Measurements from ENCODE around the gene TSGA10IP.

Gene TSGA10IP

GRCh38 chr11:65934014-65934413 lies 11.3 kb upstream of the TSGA10IP start:
- DNase-seq (ENCODE audit: low read depth), result no peak
- H3K4me3 ChIP-seq (ENCODE audit: low read depth, low read length), result no peak overlapping the region
- TF ChIP-seq, protein P1, sequence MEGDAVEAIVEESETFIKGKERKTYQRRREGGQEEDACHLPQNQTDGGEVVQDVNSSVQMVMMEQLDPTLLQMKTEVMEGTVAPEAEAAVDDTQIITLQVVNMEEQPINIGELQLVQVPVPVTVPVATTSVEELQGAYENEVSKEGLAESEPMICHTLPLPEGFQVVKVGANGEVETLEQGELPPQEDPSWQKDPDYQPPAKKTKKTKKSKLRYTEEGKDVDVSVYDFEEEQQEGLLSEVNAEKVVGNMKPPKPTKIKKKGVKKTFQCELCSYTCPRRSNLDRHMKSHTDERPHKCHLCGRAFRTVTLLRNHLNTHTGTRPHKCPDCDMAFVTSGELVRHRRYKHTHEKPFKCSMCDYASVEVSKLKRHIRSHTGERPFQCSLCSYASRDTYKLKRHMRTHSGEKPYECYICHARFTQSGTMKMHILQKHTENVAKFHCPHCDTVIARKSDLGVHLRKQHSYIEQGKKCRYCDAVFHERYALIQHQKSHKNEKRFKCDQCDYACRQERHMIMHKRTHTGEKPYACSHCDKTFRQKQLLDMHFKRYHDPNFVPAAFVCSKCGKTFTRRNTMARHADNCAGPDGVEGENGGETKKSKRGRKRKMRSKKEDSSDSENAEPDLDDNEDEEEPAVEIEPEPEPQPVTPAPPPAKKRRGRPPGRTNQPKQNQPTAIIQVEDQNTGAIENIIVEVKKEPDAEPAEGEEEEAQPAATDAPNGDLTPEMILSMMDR (IDR thresholded peaks at IDR 0.05; ENCODE audit: insufficient read depth, low read depth, low read length, missing control alignments), result no peak

DNA sequence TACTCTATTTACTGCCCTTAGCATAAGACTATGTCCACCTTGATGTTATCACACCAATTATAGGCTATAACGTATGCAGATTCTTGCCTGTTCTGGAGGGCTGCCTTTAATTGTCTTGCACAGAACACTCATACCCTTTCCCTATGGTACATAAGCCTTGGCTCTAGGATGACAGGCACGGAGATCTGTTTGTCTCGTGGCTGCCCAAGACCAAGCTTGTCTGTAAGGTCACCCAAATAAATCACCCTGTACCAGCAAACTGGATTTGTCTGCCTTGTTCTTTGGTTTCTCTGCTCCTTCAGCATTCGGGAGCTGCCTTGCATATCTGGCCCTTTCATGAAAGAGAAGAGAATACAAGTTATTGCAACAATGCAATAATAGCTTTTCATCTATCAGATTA lies 7.5 kb upstream of the TSGA10IP start:
- H3K4me3 ChIP-seq (ENCODE audit: low read depth, low read length), result no peak overlapping the region
- TF ChIP-seq, protein P1 (IDR thresholded peaks at IDR 0.05; ENCODE audit: insufficient read depth, low read depth, low read length, missing control alignments), result no peak
- no peak for DNase-seq (ENCODE audit: low read depth)

- TF ChIP-seq, protein P1 (IDR thresholded peaks at IDR 0.05; ENCODE audit: insufficient read depth, low read depth, low read length, missing control alignments), result no peak
- no peak overlapping the region for H3K4me3 ChIP-seq (ENCODE audit: low read depth, low read length)
- no peak for DNase-seq (ENCODE audit: low read depth)
Measured at GRCh38 chr11:65941720-65942310, 3.5 kb upstream of the TSGA10IP start.

DNA sequence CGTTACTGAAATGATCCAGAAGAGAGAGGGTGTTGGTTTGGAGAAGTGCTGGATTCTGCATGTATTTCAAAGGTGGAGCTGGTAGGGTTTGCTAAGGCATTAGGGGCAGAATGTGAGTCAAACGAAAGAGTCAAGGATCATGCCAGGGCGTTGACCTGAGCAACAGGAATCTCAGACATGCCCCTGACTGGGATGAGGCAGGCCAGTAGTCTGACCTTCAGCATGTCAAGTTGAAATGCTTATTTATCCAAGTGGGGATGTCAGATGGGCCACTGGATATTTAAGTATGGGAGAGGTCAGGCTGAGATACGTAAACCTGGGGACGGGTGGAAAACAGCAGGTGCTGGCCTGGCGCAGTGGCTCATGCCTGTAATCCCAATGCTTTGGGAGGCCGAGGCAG lies 2.7 kb upstream of the TSGA10IP start:
- no peak for DNase-seq (ENCODE audit: low read depth)
- TF ChIP-seq, protein P1 (IDR thresholded peaks at IDR 0.05; ENCODE audit: insufficient read depth, low read depth, low read length, missing control alignments), result no peak
- no peak overlapping the region for H3K4me3 ChIP-seq (ENCODE audit: low read depth, low read length)

GRCh38 chr11:65944191-65944590 lies 1.1 kb upstream of the TSGA10IP start:
- TF ChIP-seq, protein P1 (IDR thresholded peaks at IDR 0.05; ENCODE audit: insufficient read depth, low read depth, low read length, missing control alignments), result no peak
- H3K4me3 ChIP-seq (ENCODE audit: low read depth, low read length), result no peak overlapping the region
- DNase-seq (ENCODE audit: low read depth), result no peak

- TF ChIP-seq, protein P1 (IDR thresholded peaks at IDR 0.05; ENCODE audit: insufficient read depth, low read depth, low read length, missing control alignments), result no peak
- H3K4me3 ChIP-seq (ENCODE audit: low read depth, low read length), result no peak overlapping the region
- no peak for DNase-seq (ENCODE audit: low read depth)
Measured at GRCh38 chr11:65944767-65945166, 513 bp upstream of the TSGA10IP start.

DNA sequence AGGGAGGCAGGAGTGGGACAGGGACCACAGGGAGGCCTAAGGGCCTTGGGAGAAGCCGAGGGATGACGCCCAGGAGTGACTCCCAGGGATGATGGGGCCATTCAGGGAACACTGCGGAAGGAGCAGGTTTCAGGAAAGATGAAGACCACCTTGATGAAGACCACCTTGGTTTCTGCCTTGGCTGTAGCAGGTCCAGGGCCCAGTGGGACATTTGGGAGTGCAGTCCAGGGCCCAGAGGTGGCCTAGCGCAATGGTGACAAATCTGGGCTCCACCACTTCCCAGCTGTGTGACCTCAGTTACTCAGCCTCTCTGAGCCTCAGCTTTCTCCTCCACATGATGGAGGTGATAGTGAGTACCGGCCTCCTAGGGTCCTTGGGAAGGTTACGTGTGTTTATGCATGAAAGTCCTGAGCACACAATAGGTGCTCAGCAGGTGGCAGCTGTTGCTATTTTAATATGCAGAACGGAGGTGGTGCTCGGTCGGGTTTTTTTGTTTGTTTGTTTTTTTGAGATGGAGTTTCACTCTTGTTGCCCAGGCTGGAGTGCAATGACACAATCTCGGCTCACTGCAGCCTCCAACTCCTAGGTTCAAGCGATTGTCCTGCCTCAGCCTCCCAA lies 770 bp downstream of the TSGA10IP start:
- no peak for DNase-seq (ENCODE audit: low read depth)
- no peak overlapping the region for H3K4me3 ChIP-seq (ENCODE audit: low read depth, low read length)
- TF ChIP-seq, protein P1 (IDR thresholded peaks at IDR 0.05; ENCODE audit: insufficient read depth, low read depth, low read length, missing control alignments), result no peak
